ENCODE measurements around the gene RAD52. TPM values are rescaled to one million over a fixed set of nuclear protein-coding genes. Genes with fewer than 3 reads are reported as not detected.

The RAD52 gene
- total RNA-seq, result 10.9 and 13.3 TPM in 2 replicates

GRCh38 chr12:949453-950191 is at the start of gene RAD52:
Gene RAD52 (minus strand): TSS chr12:949694. CDS start chr12:933058, 16,636 bp downstream.

GRCh38 chr12:990661-991349 is 41.3 kb upstream of the RAD52 start, which contains the start of gene ERC1:
Gene ERC1 (plus strand): TSS chr12:991223. CDS start chr12:1027904, 36,681 bp downstream.

Other genes starting within 250 kb of the RAD52 start
- gene WNK1, start 197.1 kb downstream of the RAD52 start, total RNA-seq, result 98.4 and 112 TPM in 2 replicates
- 29.9 and 34.9 TPM in 2 replicates for gene ERC1, start 41.5 kb upstream of the RAD52 start, total RNA-seq